IMR-90 (cell line): Measurements from ENCODE around the gene IGF1R. TPM values are rescaled to one million over a fixed set of nuclear protein-coding genes. Genes with fewer than 3 reads are reported as not detected.

ENCODE experiments used
- ATAC-seq: fragments of 200-7000 bp; cut with Tn5 transposase; 2 replicates; pipeline ENCODE4 v1.9.1; 2020; ENCODE audit warnings: low read depth, mild to moderate bottlenecking, moderate library complexity
- BruUV-seq: library from RNA; stranded (reverse); fragments of 400-500 nt; replicated peaks from 2 replicates; lab custom pipeline; 2021; lab: Mats Ljungman, UMichigan
- CTCF ChIA-PET: fragments of 300-600 bp; formaldehyde crosslinking; extraction: SDS; loops from one replicate; lab custom pipeline; 2021; ENCODE audit warnings: antibody characterized with exemption; lab: Yijun Ruan, JAX
- POLR2A ChIA-PET: fragments of 300-600 bp; sonication (Branson Sonifier 250); formaldehyde crosslinking; loops from one replicate; lab custom pipeline; 2022; ENCODE audit warnings: antibody characterized with exemption; ENCODE audit not compliant: unreplicated experiment; lab: Charles Lee
- DNase-seq: peaks from one replicate; pipeline ENCODE4 v3.0.0; 2013
- H2AFZ ChIP-seq: replicated peaks from 2 replicates; pipeline ENCODE3; 2013; ENCODE audit warnings: low read length, mild to moderate bottlenecking; ENCODE audit not compliant: poor library complexity
- H2AK5ac ChIP-seq: 2 replicates; pipeline ENCODE4 v1.6.1; 2013; ENCODE audit warnings: low read depth, low read length, inconsistent platforms
- H2AK9ac ChIP-seq: replicated peaks from 2 replicates; pipeline ENCODE3; 2013; ENCODE audit warnings: mild to moderate bottlenecking, low read depth, low read length, moderate library complexity; ENCODE audit not compliant: poor library complexity
- H2BK120ac ChIP-seq: 2 replicates; pipeline ENCODE4 v1.6.1; 2013; ENCODE audit warnings: low read depth, low read length, inconsistent platforms
- H2BK15ac ChIP-seq: 3 replicates; pipeline ENCODE4 v1.6.1; 2013; ENCODE audit warnings: low read depth, low read length, inconsistent platforms
- H2BK20ac ChIP-seq: 2 replicates; pipeline ENCODE4 v1.6.1; 2013; ENCODE audit warnings: low read depth, mild to moderate bottlenecking, inconsistent platforms, low read length, moderate library complexity
- H2BK5ac ChIP-seq: 2 replicates; pipeline ENCODE4 v1.6.1; 2013; ENCODE audit warnings: mild to moderate bottlenecking, low read depth, low read length, inconsistent platforms; ENCODE audit not compliant: poor library complexity, severe bottlenecking
- H3K14ac ChIP-seq: replicated peaks from 2 replicates; pipeline ENCODE4 v1.6.1; 2013; ENCODE audit warnings: low read depth, low read length, inconsistent platforms
- H3K18ac ChIP-seq: 2 replicates; pipeline ENCODE4 v1.6.1; 2013; ENCODE audit warnings: low read depth, low read length, control low read depth
- H3K23ac ChIP-seq: 2 replicates; pipeline ENCODE4 v1.6.1; 2013; ENCODE audit warnings: low read depth, low read length, inconsistent platforms
- H3K27ac ChIP-seq: 2 replicates; pipeline ENCODE4 v1.5.1; 2013; ENCODE audit warnings: mild to moderate bottlenecking, control low read depth, low read length; ENCODE audit not compliant: insufficient read depth
- H3K27me3 ChIP-seq: 2 replicates; pipeline ENCODE4 v1.6.1; 2013; ENCODE audit warnings: low read length; ENCODE audit not compliant: control insufficient read depth, insufficient read depth
- H3K36me3 ChIP-seq: 2 replicates; pipeline ENCODE4 v1.6.1; 2013; ENCODE audit warnings: low read length, mixed read lengths; ENCODE audit not compliant: control insufficient read depth, insufficient read depth
- H3K4ac ChIP-seq: 2 replicates; pipeline ENCODE4 v1.6.1; 2013; ENCODE audit warnings: low read depth, low read length, inconsistent platforms
- H3K4me1 ChIP-seq: 2 replicates; pipeline ENCODE4 v1.6.1; 2013; ENCODE audit warnings: low read length, mixed read lengths; ENCODE audit not compliant: control insufficient read depth, insufficient read depth
- H3K4me2 ChIP-seq: 2 replicates; pipeline ENCODE4 v1.6.1; 2013; ENCODE audit warnings: low read depth, mild to moderate bottlenecking, control low read depth, low read length, moderate library complexity
- H3K4me3 ChIP-seq: 2 replicates; pipeline ENCODE4 v1.5.1; 2013; ENCODE audit warnings: low read depth, mild to moderate bottlenecking, control low read depth, low read length, moderate library complexity; ENCODE audit not compliant: insufficient read depth
- H3K56ac ChIP-seq: 2 replicates; pipeline ENCODE4 v1.6.1; 2013; ENCODE audit warnings: low read length, inconsistent platforms; ENCODE audit not compliant: insufficient read depth; ENCODE audit errors: extremely low read depth
- H3K79me1 ChIP-seq, 2 experiments: 2 replicates each; pipeline ENCODE4 v1.6.1; 2013; ENCODE audit warnings: low read length in 2 of 2, inconsistent platforms in 1 of 2, low read depth in 1 of 2
- H3K9ac ChIP-seq: 2 replicates; pipeline ENCODE4 v1.6.1; 2013; ENCODE audit warnings: low read depth, low read length, control low read depth
- H3K9me1 ChIP-seq: 2 replicates; pipeline ENCODE4 v1.6.1; 2013; ENCODE audit warnings: low read length, inconsistent platforms; ENCODE audit not compliant: insufficient read depth
- H3K9me3 ChIP-seq: 2 replicates; pipeline ENCODE4 v1.6.1; 2013; ENCODE audit warnings: low read length; ENCODE audit not compliant: control insufficient read depth, insufficient read depth
- H4K20me1 ChIP-seq: 2 replicates; pipeline ENCODE4 v1.6.1; 2013; ENCODE audit warnings: low read length, inconsistent platforms; ENCODE audit not compliant: insufficient read depth
- H4K5ac ChIP-seq: 2 replicates; pipeline ENCODE4 v1.6.1; 2013; ENCODE audit warnings: mild to moderate bottlenecking, low read depth, low read length, control low read depth
- H4K8ac ChIP-seq, 2 experiments: 2 replicates each; pipeline ENCODE4 v1.6.1; 2013; ENCODE audit warnings: low read depth in 2 of 2, low read length in 2 of 2, control low read depth in 1 of 2, inconsistent platforms in 1 of 2
- H4K91ac ChIP-seq: 2 replicates; pipeline ENCODE4 v1.6.1; 2013; ENCODE audit warnings: low read depth, low read length, inconsistent platforms; ENCODE audit not compliant: insufficient read depth
- BHLHE40 ChIP-seq: fragments of 150-350 bp; IDR thresholded peaks from 2 replicates; pipeline ENCODE4 v1.6.1; 2016; ENCODE audit warnings: mild to moderate bottlenecking, low read depth, low read length
- CEBPB ChIP-seq: IDR thresholded peaks from 2 replicates; pipeline ENCODE4 v1.6.1; 2012; ENCODE audit warnings: low read depth, low read length, improper control_type of control experiment
- CHD1 ChIP-seq: IDR thresholded peaks from 2 replicates; pipeline ENCODE4 v1.6.1; 2012; ENCODE audit warnings: low read depth, low read length, improper control_type of control experiment
- FOS ChIP-seq: fragments of 150-350 bp; IDR thresholded peaks from 2 replicates; pipeline ENCODE4 v1.6.1; 2016; ENCODE audit warnings: low read depth, low read length
- MAFK ChIP-seq: IDR thresholded peaks from 2 replicates; pipeline ENCODE4 v1.6.1; 2012; ENCODE audit warnings: low read depth, low read length, improper control_type of control experiment
- MAZ ChIP-seq: IDR thresholded peaks from 2 replicates; pipeline ENCODE4 v1.6.1; 2012; ENCODE audit warnings: low read depth, mild to moderate bottlenecking, low read length, improper control_type of control experiment, moderate library complexity, borderline replicate concordance
- MXI1 ChIP-seq: IDR thresholded peaks from 2 replicates; pipeline ENCODE4 v1.6.1; 2012; ENCODE audit warnings: low read depth, mild to moderate bottlenecking, low read length, moderate library complexity, borderline replicate concordance
- NFE2L2 ChIP-seq: fragments of 150-350 bp; IDR thresholded peaks from 2 replicates; pipeline ENCODE4 v1.6.1; 2016; ENCODE audit warnings: low read depth, mild to moderate bottlenecking, low read length
- POLR2A ChIP-seq: IDR thresholded peaks from 2 replicates; pipeline ENCODE4 v1.6.1; 2012; ENCODE audit warnings: mild to moderate bottlenecking, low read depth, low read length
- RAD21 ChIP-seq: IDR thresholded peaks from 2 replicates; pipeline ENCODE4 v1.6.1; 2012; ENCODE audit warnings: low read length, improper control_type of control experiment
- RCOR1 ChIP-seq: IDR thresholded peaks from 2 replicates; pipeline ENCODE4 v1.6.1; 2012; ENCODE audit warnings: mild to moderate bottlenecking, low read length, improper control_type of control experiment; ENCODE audit not compliant: insufficient replicate concordance
- WGBS, 2 experiments: methylation state at CpG; one replicate each; pipeline versions ENCODE4 v1.1.5 to v1.1.7; 2013; ENCODE audit warnings: missing lambda C conversion rate in 2 of 2; ENCODE audit not compliant: insufficient read length in 1 of 2; ENCODE audit errors: extremely low coverage in 2 of 2; 5-methylcytosine and 5-hydroxymethylcytosine counted together
- dilution Hi-C: fragments of 300-500 bp; cut with HindIII; formaldehyde crosslinking; loops from one replicate; pipeline ENCODE4 v1.14.3; 2018; ENCODE audit warnings: low sequenced_read_pairs; ENCODE audit not compliant: unreplicated experiment
- in situ Hi-C: fragments of 300-500 bp; cut with MboI; formaldehyde crosslinking; loops from 3 replicates; pipeline ENCODE4 v1.14.3; 2019; ENCODE audit warnings: low sequenced_read_pairs, inconsistent platforms, mixed read lengths
- intact Hi-C: fragments of 100-400 bp; cut with micrococcal nuclease; formaldehyde crosslinking; loops from 2 replicates; pipeline ENCODE4 v1.10.0; 2022
- polyA plus RNA-seq, 3 experiments: library from polyadenylated mRNA; depleted of rRNA; stranded (reverse); fragments of >200 nt; gene quantifications; 2 replicates each; pipeline ENCODE4 v1.2.3, GENCODE V29; 2012; ENCODE audit warnings: low replicate concordance in 1 of 3
- total RNA-seq: library from RNA; depleted of rRNA; stranded (reverse); fragments of >200 nt; gene quantifications from 2 replicates; pipeline ENCODE4 v1.2.3, GENCODE V29; 2012
- TF ChIP-seq, protein P1 (sequence below): conservative IDR thresholded peaks from 2 replicates; pipeline ENCODE4 v1.5.1; 2012; ENCODE audit warnings: mild to moderate bottlenecking, low read depth, low read length, improper control_type of control experiment
- TF ChIP-seq, protein P2 (sequence below): fragments of 150-350 bp; IDR thresholded peaks from 2 replicates; pipeline ENCODE4 v1.6.1; 2017; ENCODE audit warnings: mild to moderate bottlenecking, antibody characterized with exemption, low read length, low read depth
- TF ChIP-seq, protein P3 (sequence below): fragments of 150-350 bp; IDR thresholded peaks from 2 replicates; pipeline ENCODE4 v1.6.1; 2016; ENCODE audit warnings: low read depth, mild to moderate bottlenecking, low read length, moderate library complexity, borderline replicate concordance

Gene IGF1R
- total and polyA plus RNA-seq, 2 of the 4 experiments (the other 2 are of a cell fraction) = 24.0 to 24.9 TPM

DNA sequence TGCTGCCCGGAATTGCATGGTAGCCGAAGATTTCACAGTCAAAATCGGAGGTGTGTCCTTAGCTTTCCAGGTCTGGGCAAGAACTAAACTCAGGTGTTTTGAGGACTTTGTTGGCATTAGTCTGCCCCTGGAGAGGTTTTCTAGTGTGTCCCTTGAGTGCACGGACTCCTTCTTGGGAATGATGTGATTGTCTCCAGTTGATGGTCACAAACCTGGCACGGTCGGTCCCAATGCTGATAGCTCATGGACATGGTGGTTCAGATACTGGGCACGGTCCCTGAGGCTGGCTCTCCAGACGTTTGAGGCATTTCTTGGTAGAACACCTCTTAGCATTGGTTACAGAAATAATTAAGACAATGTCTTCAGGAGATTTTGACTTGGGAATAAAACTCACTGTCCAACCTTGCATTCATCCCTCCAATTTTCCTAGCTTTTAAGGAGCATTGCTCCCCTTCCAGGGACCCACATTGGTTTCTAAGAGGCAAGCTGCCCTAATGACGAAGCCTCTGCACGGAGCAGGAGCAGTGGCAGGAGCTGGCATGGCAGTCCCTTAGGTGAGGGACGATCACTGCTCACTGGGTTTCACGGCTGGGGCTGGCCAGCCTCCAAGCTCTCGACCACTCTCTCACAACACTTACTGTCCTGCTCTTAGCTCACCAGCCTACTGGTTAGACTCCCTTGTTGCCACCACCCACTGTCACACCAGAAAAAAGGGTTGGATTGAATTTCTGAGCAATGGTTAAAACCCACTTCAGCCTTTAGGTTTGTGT lies 291.2 kb downstream of the IGF1R start:
- H3K9me3 ChIP-seq = no peaks in the 10 kb centered on the region
- no peak overlapping the region; the same call in 1 of the 2 replicates for H3K4ac ChIP-seq
- H2BK120ac ChIP-seq = no peak overlapping the region
- no peak overlapping the region for H3K23ac ChIP-seq
- no peak overlapping the region for H3K14ac ChIP-seq
- in situ Hi-C loops (no loop called here), intact Hi-C loops (loop anchor here (5.0 to 10.0 kb wide), 2 partner anchors 118 to 275 kb away; no protein-coding TSS in a partner anchor), dilution Hi-C loops (loop anchor here (25.0 kb wide), 1 partner anchor 123 kb away; no protein-coding TSS in a partner anchor)
- H2AK9ac ChIP-seq = no peak overlapping the region
- no peak overlapping the region for H2BK5ac ChIP-seq
- H3K27me3 ChIP-seq = no peaks in the 10 kb centered on the region
- H3K9ac ChIP-seq = no peak overlapping the region
- no peak overlapping the region; a peak in 1 of 4 replicates for H4K8ac ChIP-seq
- peaks cover 21% of the 10 kb centered on the region for H3K9me1 ChIP-seq
- H4K20me1 ChIP-seq = peaks cover 12% of the 10 kb centered on the region; the same call in 1 of the 2 replicates
- no peak for TF ChIP-seq CHD1
- no peak for TF ChIP-seq MXI1
- no peak for TF ChIP-seq MAZ
- TF ChIP-seq MAFK = no peak
- TF ChIP-seq, protein P1, sequence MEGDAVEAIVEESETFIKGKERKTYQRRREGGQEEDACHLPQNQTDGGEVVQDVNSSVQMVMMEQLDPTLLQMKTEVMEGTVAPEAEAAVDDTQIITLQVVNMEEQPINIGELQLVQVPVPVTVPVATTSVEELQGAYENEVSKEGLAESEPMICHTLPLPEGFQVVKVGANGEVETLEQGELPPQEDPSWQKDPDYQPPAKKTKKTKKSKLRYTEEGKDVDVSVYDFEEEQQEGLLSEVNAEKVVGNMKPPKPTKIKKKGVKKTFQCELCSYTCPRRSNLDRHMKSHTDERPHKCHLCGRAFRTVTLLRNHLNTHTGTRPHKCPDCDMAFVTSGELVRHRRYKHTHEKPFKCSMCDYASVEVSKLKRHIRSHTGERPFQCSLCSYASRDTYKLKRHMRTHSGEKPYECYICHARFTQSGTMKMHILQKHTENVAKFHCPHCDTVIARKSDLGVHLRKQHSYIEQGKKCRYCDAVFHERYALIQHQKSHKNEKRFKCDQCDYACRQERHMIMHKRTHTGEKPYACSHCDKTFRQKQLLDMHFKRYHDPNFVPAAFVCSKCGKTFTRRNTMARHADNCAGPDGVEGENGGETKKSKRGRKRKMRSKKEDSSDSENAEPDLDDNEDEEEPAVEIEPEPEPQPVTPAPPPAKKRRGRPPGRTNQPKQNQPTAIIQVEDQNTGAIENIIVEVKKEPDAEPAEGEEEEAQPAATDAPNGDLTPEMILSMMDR = no peak
- TF ChIP-seq CEBPB = no peak
- no peak for TF ChIP-seq FOS
- TF ChIP-seq NFE2L2 = no peak
- TF ChIP-seq BHLHE40 = no peak
- TF ChIP-seq, protein P2, sequence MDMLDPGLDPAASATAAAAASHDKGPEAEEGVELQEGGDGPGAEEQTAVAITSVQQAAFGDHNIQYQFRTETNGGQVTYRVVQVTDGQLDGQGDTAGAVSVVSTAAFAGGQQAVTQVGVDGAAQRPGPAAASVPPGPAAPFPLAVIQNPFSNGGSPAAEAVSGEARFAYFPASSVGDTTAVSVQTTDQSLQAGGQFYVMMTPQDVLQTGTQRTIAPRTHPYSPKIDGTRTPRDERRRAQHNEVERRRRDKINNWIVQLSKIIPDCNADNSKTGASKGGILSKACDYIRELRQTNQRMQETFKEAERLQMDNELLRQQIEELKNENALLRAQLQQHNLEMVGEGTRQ = no peak
- TF ChIP-seq, protein P3, sequence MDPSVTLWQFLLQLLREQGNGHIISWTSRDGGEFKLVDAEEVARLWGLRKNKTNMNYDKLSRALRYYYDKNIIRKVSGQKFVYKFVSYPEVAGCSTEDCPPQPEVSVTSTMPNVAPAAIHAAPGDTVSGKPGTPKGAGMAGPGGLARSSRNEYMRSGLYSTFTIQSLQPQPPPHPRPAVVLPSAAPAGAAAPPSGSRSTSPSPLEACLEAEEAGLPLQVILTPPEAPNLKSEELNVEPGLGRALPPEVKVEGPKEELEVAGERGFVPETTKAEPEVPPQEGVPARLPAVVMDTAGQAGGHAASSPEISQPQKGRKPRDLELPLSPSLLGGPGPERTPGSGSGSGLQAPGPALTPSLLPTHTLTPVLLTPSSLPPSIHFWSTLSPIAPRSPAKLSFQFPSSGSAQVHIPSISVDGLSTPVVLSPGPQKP = no peak
- no peak for TF ChIP-seq RCOR1
- TF ChIP-seq POLR2A = no peak
- TF ChIP-seq RAD21 = no peak
- H2AFZ ChIP-seq = no peak overlapping the region
- H3K18ac ChIP-seq = no peak overlapping the region
- H4K5ac ChIP-seq = no peak overlapping the region
- H2AK5ac ChIP-seq = no peak overlapping the region
- WGBS, 2 experiments = 93% methylated on average over 9 of the region's 13 CpGs; no CpG with 5 or more reads in 1 of the 2 experiments
- CTCF ChIA-PET = interaction anchor here (0.6 kb wide), 1 partner anchor 112 kb away, joined by 3 read pairs; no protein-coding TSS in a partner anchor
- no peak overlapping the region for H3K56ac ChIP-seq
- H3K4me3 ChIP-seq = no peak overlapping the region
- H2BK15ac ChIP-seq = no peak overlapping the region
- peaks cover 59% of the 10 kb centered on the region for H3K36me3 ChIP-seq
- H2BK20ac ChIP-seq = no peak overlapping the region
- POLR2A ChIA-PET = no interaction called here
- H3K4me1 ChIP-seq = peaks cover 14% of the 10 kb centered on the region
- no peak overlapping the region for H4K91ac ChIP-seq
- BruUV-seq = no TSS peak
- no peak overlapping the region for H3K27ac ChIP-seq
- no peak for ATAC-seq
- H3K79me1 ChIP-seq = peaks cover 11 to 42% of the 10 kb centered on the region in 2 experiments
- DNase-seq = no peak
- H3K4me2 ChIP-seq = no peak overlapping the region
